Measurements from ENCODE around the gene ATP8A2.

Gene ATP8A2

DNA sequence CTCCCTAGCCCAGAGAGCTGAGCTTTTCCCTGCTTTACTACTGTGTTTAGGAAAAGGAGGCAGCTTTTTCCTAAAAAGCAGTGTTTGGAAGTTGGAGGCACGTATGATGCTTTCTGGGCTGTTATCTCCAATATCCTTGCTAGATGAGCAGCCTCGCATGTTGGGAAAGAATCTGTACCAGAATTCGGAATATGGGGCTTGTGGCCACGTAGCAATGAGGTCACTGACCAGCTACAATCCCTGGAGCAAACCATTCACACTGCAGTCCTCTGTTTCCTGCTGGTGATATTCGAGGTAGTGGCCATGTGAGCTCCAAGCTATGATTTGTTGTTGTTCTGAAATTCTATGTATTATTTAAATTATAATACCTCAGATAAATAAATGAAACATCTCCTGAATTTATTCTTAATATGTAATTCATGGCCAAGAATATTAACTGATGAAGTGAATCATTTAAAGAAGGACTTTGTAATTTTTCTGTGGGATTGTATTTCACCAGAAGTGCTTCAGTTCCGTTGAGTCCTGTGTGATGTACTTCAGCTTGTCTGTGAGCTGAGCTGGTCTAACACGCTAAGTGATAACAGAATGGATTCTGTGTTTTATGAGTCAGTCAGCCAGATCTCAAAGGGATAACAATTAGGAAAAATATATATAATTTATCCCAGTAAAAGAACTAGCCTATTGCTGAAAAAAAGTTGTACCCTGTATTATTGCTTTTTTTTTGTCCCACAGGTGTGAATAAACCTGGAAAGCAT lies 360.5 kb downstream of the ATP8A2 start:
- peak; percentile 80 for DNase-seq (ENCODE audit: low read depth)

- peak; percentile 76 for DNase-seq (ENCODE audit: low read depth)
Measured at GRCh38 chr13:25733001-25733491, 361.3 kb downstream of the ATP8A2 start.

DNA sequence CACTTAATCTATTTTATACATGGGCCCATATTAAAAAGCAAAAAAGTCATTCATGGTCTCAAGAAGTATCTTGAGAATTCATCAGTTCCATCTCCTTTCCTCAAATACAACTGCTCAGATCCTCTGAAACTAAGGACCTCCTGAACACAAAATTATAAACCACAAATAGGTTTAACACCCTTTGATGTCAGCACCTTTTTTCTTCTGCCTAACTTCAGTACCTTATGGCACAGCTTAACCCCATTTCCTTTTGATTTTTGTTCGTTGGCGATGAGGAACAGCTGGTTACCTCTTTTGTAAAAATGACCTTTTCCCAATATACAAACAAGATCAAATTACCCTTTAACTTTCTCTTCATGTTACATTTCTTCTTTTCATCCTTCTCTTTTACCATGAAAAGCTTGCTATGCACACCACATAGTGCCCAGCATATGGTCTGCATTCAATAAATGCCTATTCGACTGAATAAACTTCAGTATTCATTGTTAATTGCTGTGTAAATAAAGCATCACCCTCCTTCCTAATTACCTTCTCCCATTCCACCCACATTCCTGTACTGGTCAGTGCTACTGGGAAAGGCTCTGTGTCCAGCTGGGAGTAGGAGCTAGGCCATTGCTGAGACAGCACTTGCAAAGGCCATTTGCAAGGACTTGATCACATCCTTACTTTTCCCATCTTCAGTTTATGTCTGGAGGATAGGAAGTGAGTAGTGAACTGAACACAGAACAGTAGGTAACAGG lies 362.1 kb downstream of the ATP8A2 start:
- DNase-seq (ENCODE audit: low read depth): no peak

- peak; percentile 60 for DNase-seq (ENCODE audit: low read depth)
Measured at GRCh38 chr13:25738342-25739196, 366.8 kb downstream of the ATP8A2 start.

DNA sequence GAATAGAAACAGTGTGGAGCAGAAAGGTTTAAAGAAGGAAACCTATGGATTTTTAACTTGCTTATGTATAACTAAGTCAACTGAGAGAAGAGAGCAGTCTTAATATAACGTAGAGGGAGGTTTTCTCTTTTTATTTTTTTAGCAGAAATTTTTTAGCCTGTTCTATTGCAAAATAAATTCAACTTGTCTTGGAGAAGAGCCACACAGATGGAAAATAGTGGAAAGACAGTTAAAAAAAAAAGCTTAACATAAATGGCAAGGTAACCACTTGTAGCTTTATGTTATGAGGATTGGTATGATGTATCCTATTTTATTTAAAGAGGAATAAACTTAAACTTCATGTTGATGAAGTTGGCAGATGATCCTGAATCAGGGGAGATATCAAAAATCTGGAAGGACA lies 367.6 kb downstream of the ATP8A2 start:
- no peak for DNase-seq (ENCODE audit: low read depth)

DNA sequence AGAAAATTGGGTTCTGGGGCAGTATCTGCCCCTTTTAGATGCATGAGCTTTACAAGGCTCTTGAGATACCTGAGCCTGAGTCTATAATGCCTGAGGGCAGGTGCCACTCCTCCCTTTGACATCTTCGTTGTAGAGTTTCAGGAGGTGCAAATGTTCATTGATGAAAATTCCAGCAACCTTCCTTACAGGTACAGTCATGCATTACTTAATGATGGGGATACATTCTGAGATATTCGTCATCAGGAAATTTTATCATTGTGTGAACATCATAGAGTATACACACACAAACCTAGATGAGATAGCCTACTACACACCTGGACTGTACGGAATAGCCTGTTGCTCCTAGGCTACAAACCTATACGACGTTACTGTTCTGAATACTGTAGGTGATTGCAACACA lies 370.0 kb downstream of the ATP8A2 start:
- no peak for DNase-seq (ENCODE audit: low read depth)

DNA sequence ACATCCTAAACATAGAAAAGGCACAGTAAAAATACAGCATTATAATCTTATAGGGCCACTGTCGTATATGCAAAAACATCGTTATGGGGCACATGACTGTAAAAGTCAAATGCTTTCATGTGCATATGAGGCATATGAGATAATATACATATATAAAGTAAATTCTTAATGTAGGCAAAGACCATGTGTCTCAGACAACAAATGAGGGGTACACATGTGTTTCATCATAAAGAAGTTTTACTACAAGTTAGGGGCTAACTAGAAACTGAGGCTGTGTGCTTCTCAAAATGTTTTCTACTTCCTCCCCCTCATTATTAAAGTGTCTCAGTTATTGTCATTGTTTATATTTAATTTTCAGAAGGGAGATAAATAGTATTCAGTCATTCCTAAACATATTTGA lies 370.4 kb downstream of the ATP8A2 start:
- DNase-seq (ENCODE audit: low read depth): no peak

GRCh38 chr13:25743421-25743820 lies 371.6 kb downstream of the ATP8A2 start:
- DNase-seq (ENCODE audit: low read depth): peak; percentile 36

DNA sequence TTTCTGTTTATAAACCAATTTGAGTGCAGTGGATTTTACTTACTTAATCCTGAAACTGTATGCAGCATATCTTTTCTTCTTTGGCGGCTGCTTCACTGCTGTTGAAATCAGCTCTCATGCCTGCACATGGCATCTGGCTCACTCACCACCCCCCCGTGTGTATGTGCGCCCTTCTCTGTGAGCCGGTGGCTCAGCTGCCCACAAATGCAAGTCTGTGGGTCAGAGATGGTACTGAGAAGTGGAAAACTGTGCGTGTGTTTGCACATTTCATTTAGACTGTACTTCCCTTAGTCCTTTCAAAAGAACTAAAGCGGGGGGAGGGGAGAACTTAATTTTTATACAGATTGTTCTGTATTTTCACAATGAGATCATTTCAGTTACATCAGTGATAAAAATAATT lies 372.4 kb downstream of the ATP8A2 start:
- DNase-seq (ENCODE audit: low read depth): no peak

GRCh38 chr13:25746131-25746530 lies 374.4 kb downstream of the ATP8A2 start:
- no peak for DNase-seq (ENCODE audit: low read depth)

GRCh38 chr13:25752957-25753551 lies 381.3 kb downstream of the ATP8A2 start:
- DNase-seq (ENCODE audit: low read depth): peak; percentile 71

DNA sequence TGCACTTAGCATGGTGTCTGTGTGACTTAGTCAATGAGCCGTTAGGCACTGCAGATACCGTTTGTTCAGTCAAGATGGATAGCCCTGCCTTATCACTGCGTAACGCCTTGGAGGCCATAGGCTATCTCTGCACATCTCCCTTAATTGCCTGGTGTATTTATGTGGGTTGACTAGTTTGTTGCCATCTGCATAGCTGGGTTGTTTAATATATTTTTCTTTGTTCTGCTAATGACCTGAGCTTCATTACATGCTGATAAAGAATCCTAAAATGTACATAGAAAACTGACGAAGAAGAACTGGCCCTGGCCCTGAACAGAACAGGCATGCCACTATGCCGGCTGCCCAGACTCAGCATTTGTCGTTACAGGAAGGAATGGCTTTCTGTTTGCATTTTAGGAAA lies 382.2 kb downstream of the ATP8A2 start:
- no peak for DNase-seq (ENCODE audit: low read depth)

DNA sequence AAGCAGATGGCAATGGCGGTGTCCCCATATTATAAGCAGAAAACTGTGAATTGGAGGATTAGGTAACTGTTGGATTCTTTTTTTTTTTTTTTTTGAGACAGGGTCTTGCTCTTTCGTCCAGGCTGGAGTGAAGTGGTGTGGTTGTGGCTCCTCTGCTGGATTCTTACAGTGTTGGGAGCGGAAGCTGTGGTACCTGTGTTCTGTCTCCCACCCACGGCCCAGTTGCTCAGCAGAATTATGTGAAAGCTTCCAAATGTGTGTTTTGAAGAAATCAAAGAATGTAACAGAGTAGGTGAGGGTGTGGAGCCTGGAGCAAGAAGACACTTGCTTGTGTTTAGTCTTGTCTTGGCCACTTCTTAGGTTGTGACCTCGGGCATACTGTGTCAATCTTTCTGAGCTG lies 384.5 kb downstream of the ATP8A2 start:
- DNase-seq (ENCODE audit: low read depth): no peak

DNA sequence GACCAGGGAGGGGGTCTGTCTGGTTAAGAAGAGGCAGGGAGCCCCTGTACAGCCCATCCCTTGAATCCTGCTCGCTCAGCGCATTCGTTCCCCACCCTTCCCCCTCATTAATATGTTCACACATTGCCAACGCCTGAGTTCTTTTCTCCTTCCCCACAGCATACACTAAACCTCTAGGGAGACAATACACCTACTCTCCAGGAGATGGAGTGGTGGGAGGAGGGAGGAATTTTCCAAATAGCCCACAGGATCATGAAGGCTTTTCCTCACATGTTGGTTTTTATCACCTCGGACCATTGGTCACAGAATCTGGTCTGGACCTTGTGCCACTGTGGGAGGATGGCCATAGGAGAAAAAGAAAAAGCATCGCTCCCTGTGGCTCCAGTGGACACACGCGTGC lies 385.1 kb downstream of the ATP8A2 start:
- DNase-seq (ENCODE audit: low read depth): no peak

- no peak for DNase-seq (ENCODE audit: low read depth)
Measured at GRCh38 chr13:25761041-25761440, 389.3 kb downstream of the ATP8A2 start.

GRCh38 chr13:25762281-25762680 lies 390.5 kb downstream of the ATP8A2 start:
- no peak for DNase-seq (ENCODE audit: low read depth)

DNA sequence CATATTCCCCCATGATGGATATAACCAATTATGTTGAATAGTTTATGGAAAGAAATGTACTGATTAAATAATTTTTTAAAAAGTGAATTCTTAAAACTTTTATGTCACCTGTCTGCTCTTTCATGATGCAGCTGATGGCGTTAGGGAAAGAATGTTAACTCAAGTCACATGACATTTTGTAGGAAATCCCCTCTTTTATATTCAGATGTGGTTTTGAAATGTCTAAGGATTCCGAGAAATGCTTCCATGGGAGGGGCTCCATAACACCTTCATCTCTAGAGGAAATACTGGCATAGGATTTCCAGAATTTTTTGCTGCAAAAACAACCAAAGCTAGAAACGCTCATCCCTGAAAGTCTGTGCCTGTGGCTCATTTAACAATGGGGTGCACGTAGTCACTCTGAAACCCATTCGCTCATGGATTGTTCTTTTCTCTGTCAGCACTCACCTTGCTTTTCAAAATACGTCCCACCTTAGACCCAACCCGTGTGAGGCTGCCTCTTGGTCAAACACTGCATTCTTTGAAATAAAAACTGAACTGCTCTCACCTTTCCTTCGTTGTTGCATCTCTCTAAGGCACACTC lies 391.1 kb downstream of the ATP8A2 start:
- no peak for DNase-seq (ENCODE audit: low read depth)

GRCh38 chr13:25764378-25764777 lies 392.6 kb downstream of the ATP8A2 start:
- no peak for DNase-seq (ENCODE audit: low read depth)

GRCh38 chr13:25765266-25765665 lies 393.5 kb downstream of the ATP8A2 start:
- DNase-seq (ENCODE audit: low read depth): no peak

GRCh38 chr13:25766576-25766975 lies 394.8 kb downstream of the ATP8A2 start:
- no peak for DNase-seq (ENCODE audit: low read depth)

- no peak for DNase-seq (ENCODE audit: low read depth)
Measured at GRCh38 chr13:25766991-25767390, 395.2 kb downstream of the ATP8A2 start.

GRCh38 chr13:25768376-25768775 lies 396.6 kb downstream of the ATP8A2 start:
- no peak for DNase-seq (ENCODE audit: low read depth)
